K562 (cell line): Measurements from ENCODE around the gene XBP1. TPM values are rescaled to one million over a fixed set of nuclear protein-coding genes. Genes with fewer than 3 reads are reported as not detected.
"Not testable (repeated sequence)": the region's sequence is repeated elsewhere in the genome, so short reads cannot be mapped to it uniquely, and the experiment has no call there.

Experiments used
- ATAC-seq: fragments of 200-7000 bp; cut with Tn5 transposase; 3 replicates; pipeline ENCODE4 v1.9.1; 2020; ENCODE audit warnings: moderate library complexity
- BruUV-seq: library from RNA; stranded (reverse); fragments of 400-500 nt; replicated peaks from 2 replicates; lab custom pipeline; 2021; lab: Mats Ljungman, UMichigan
- CTCF ChIA-PET: fragments of 300-600 bp; formaldehyde crosslinking; extraction: SDS; loops from one replicate; lab custom pipeline; 2021; ENCODE audit warnings: low intra/inter-chr PET ratio; lab: Yijun Ruan, JAX
- POLR2A ChIA-PET: fragments of 300-600, 350-650 bp; sonication (Branson Sonifier 250); formaldehyde crosslinking; extraction: SDS; loops from one replicate; lab custom pipeline; 2021; ENCODE audit warnings: antibody characterized with exemption, inconsistent platforms; lab: Yijun Ruan, JAX
- DNase-seq, 4 experiments: peaks; one replicate each; pipeline versions ENCODE4 v3.0.0 to v3.0.0-alpha.2; 2011 to 2018; ENCODE audit warnings: low spot score in 3 of 4, mixed read lengths in 3 of 4; ENCODE audit errors: extremely low read depth in 1 of 4
- FAIRE-seq: peaks from 2 replicates; lab custom pipeline; 2011; peaks lifted over from hg19 to GRCh38; lab: Jason Lieb, UNC
- H2AFZ ChIP-seq: 2 replicates; pipeline ENCODE4 v1.6.0; 2011; ENCODE audit warnings: low read depth, low read length, control low read depth, inconsistent platforms
- H3K27ac ChIP-seq: fragments of 200-600 bp; 3 replicates; pipeline ENCODE4 v1.8.0; 2011; ENCODE audit warnings: low read depth, mild to moderate bottlenecking, control low read depth, inconsistent platforms, low read length, moderate library complexity, mixed read lengths; ENCODE audit errors: extremely low read depth
- H3K27me3 ChIP-seq, 2 experiments: fragments of 300-600 bp in 1 of 2; 2 replicates in 1 of 2; 3 replicates in 1 of 2; pipeline versions ENCODE4 v1.6.0 to v1.8.0; 2011; ENCODE audit warnings: inconsistent platforms in 2 of 2, low read length in 2 of 2, mild to moderate bottlenecking in 1 of 2, mixed read lengths in 1 of 2, moderate library complexity in 1 of 2; ENCODE audit not compliant: control insufficient read depth in 2 of 2, insufficient read depth in 2 of 2
- H3K36me3 ChIP-seq: fragments of 300-600 bp; 3 replicates; pipeline ENCODE4 v1.8.0; 2011; ENCODE audit warnings: mild to moderate bottlenecking, low read length, inconsistent platforms; ENCODE audit not compliant: control insufficient read depth, insufficient read depth
- H3K4me1 ChIP-seq, 2 experiments: fragments of 200-600 bp in 1 of 2; replicated peaks in 1 of 2; 2 replicates in 1 of 2; 3 replicates in 1 of 2; pipeline versions ENCODE4 v1.5.1 to v1.8.0; 2011; ENCODE audit warnings: inconsistent platforms in 2 of 2, low read length in 2 of 2, mild to moderate bottlenecking in 1 of 2, mixed read lengths in 1 of 2, moderate library complexity in 1 of 2; ENCODE audit not compliant: control insufficient read depth in 2 of 2, insufficient read depth in 2 of 2
- H3K4me2 ChIP-seq: 2 replicates; pipeline ENCODE4 v1.6.1; 2011; ENCODE audit warnings: low read length, control low read depth, inconsistent platforms, mixed read lengths; ENCODE audit not compliant: insufficient read depth
- H3K4me3 ChIP-seq: fragments of 200-600 bp; sonication (generic), shearing (Covaris generic); 2 replicates; pipeline ENCODE4 v1.5.1; 2016; ENCODE audit warnings: control low read depth, inconsistent platforms
- H3K79me2 ChIP-seq: fragments of 200-600 bp; 3 replicates; pipeline ENCODE4 v1.8.0; 2011; ENCODE audit warnings: low read length, inconsistent platforms; ENCODE audit not compliant: control insufficient read depth, insufficient read depth
- H3K9ac ChIP-seq, 2 experiments: 2 replicates each; pipeline versions ENCODE4 v1.6.0 to v1.6.1; 2011; ENCODE audit warnings: low read depth in 2 of 2, low read length in 2 of 2, control low read depth in 1 of 2, inconsistent platforms in 1 of 2, mild to moderate bottlenecking in 1 of 2, mixed read lengths in 1 of 2; ENCODE audit not compliant: insufficient read depth in 1 of 2
- H3K9me1 ChIP-seq: one replicate; pipeline ENCODE4 v1.6.0; 2011; ENCODE audit warnings: inconsistent platforms, mild to moderate bottlenecking, low read length, moderate library complexity; ENCODE audit not compliant: control insufficient read depth, insufficient read depth
- H3K9me3 ChIP-seq: replicated peaks from 2 replicates; pipeline ENCODE4 v1.5.1; 2011; ENCODE audit warnings: low read depth, low read length, inconsistent platforms; ENCODE audit not compliant: control insufficient read depth, insufficient read depth
- H4K20me1 ChIP-seq: replicated peaks from 2 replicates; pipeline ENCODE4 v1.6.1; 2011; ENCODE audit warnings: low read length, inconsistent platforms, mixed read lengths; ENCODE audit not compliant: control insufficient read depth, insufficient read depth
- CHD2 ChIP-seq: IDR thresholded peaks from 2 replicates; pipeline ENCODE4 v1.6.1; 2011; ENCODE audit warnings: low read depth, low read length
- GABPB2 ChIP-seq: fragments of 250-450 bp; sonication (Bioruptor Pico); conservative IDR thresholded peaks from 2 replicates; pipeline ENCODE4 v1.5.1; 2021; ENCODE audit warnings: mild to moderate bottlenecking
- HDAC6 ChIP-seq: IDR thresholded peaks from 2 replicates; pipeline ENCODE4 v1.6.1; 2012; ENCODE audit warnings: low read depth, mild to moderate bottlenecking, control low read depth, inconsistent platforms, low read length, moderate library complexity
- WHSC1 ChIP-seq: IDR thresholded peaks from one replicate; pipeline ENCODE4 v1.6.1; 2012; ENCODE audit warnings: low read length, control low read depth, inconsistent platforms
- ZNF124 ChIP-seq: sonication (generic); formaldehyde crosslinking; IDR thresholded peaks from 2 replicates; pipeline ENCODE4 v1.8.1; 2022; ENCODE audit warnings: missing genetic modification reagents
- WGBS: fragments of 100-300 bp; shearing (Covaris generic); methylation state at CpG from one replicate; pipeline ENCODE4 v1.1.6; 2016; ENCODE audit warnings: low coverage, mixed read lengths; ENCODE audit not compliant: insufficient coverage; ENCODE audit errors: missing lambda C conversion rate; 5-methylcytosine and 5-hydroxymethylcytosine counted together
- in situ Hi-C: fragments of 300-500 bp; cut with MboI; formaldehyde crosslinking; loops from 4 replicates; pipeline ENCODE4 v1.15.0; 2018; ENCODE audit warnings: inconsistent platforms, mixed read lengths
- intact Hi-C: fragments of 100-400 bp; cut with micrococcal nuclease; formaldehyde crosslinking; loops from 2 replicates; pipeline ENCODE4 v1.14.2; 2022
- polyA plus RNA-seq, 8 experiments: library from polyadenylated mRNA; depleted of rRNA in 4 of 8; stranded (reverse) in 5 of 8; unstranded in 3 of 8; fragments of >200 nt; fragmentation: Nextera tagmentation in 2 of 8; fragmentation: Illumina TruSeq in 1 of 8; extraction: Ambion mirVana in 2 of 8; extraction: Trizol in 1 of 8; gene quantifications; 2 replicates each; pipeline versions ENCODE4 v1.2.1 to v1.2.3, GENCODE V29; 2011 to 2014; ENCODE audit warnings: inconsistent platforms in 1 of 8, missing spikeins in 1 of 8
- total RNA-seq, 7 experiments: library from RNA; depleted of rRNA in 6 of 7; stranded (reverse); fragments of >200 nt in 6 of 7; fragmentation: Illumina TruSeq in 2 of 7; extraction: Trizol in 2 of 7; gene quantifications; 2 replicates each; pipeline versions ENCODE4 v1.2.1 to v1.2.3, GENCODE V29; 2011 to 2021; ENCODE audit warnings: low replicate concordance in 1 of 7

The XBP1 gene
- total and polyA plus RNA-seq, 9 of the 15 experiments (the other 6 are each of a cell fraction or from before 2014, with no cell fraction given): 25.0 to 218 (median 94.6) TPM

DNA sequence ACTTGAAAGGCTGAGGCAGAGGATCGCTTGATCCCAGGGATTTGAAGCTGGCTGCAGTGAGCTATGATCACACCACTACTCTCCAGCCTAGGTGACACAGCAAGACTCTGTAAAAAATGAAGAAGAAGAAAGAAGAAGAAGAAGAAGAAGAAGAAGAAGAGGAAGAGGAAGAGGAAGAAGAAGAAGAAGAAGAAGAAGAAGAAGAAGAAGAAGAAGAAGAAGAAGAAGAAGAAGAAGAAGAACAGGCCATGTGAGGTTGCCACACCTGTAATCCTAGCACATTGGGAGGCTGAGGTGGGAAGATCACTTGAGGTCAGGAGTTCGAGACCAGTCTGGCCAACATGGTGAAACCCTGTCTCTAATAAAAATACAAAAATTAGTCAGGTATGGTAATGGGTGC, 43.9 kb upstream of the XBP1 start:
- H3K4me1 ChIP-seq, FAIRE-seq, H3K9ac ChIP-seq, DNase-seq, H2AFZ ChIP-seq, H3K27me3 ChIP-seq, H3K79me2 ChIP-seq, H3K9me1 ChIP-seq, H3K9me3 ChIP-seq, H4K20me1 ChIP-seq, H3K36me3 ChIP-seq, CTCF ChIA-PET, BruUV-seq, intact Hi-C loops, H3K4me2 ChIP-seq, H3K4me3 ChIP-seq, H3K27ac ChIP-seq, in situ Hi-C loops, ATAC-seq: not testable (repeated sequence)
- POLR2A ChIA-PET: interaction anchor here (1.4 to 1.7 kb wide), 2 partner anchors 11 to 24 kb away, joined by 3 to 4 read pairs; no protein-coding TSS in a partner anchor
- WGBS: 18% methylated on average over 1 of the region's 2 CpGs

DNA sequence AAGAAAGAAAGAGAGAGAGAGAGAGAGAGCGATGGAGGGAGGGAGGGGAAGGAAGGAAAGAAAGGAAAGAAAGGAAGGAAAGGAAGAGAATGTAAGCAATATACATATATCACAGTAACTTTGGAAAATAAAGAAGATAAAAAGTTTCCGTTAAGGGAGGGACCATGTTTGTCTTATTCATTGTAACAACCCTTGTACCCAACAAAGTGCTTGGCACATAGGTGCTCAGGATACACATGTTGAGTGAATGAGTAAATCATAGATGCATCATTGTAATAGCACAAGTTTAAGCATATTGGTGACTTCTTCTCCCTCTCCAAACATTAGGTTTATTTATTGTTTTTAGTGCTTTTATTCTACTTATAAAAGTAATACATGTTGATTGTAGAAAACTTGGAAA, 43.3 kb upstream of the XBP1 start:
- Histone ChIP-seq H3K4me3 (no peak overlapping the region), H3K27me3 (no peaks in the 10 kb centered on the region), H3K27ac (no peak overlapping the region), H3K4me1 (no peaks in the 10 kb centered on the region), H2AFZ (no peak overlapping the region), H3K36me3 (no peaks in the 10 kb centered on the region), H3K4me2 (no peak overlapping the region), H3K9me1 (no peaks in the 10 kb centered on the region), H3K9me3 (no peaks in the 10 kb centered on the region), H3K9ac (no peak overlapping the region), H4K20me1 (no peaks in the 10 kb centered on the region), H3K79me2 (no peaks in the 10 kb centered on the region)
- no peak for DNase-seq
- POLR2A ChIA-PET: interaction anchor here (0.7 kb wide), 1 partner anchor 212 kb away, joined by 3 read pairs; no protein-coding TSS in a partner anchor
- FAIRE-seq: no peak
- 0% methylated on average over 1 of the region's 2 CpGs for WGBS
- intact Hi-C loops: no loop called here
- TF ChIP-seq CHD2: no peak
- TF ChIP-seq ZNF124 (CRISPR knock-in tag): no peak
- no peak for TF ChIP-seq HDAC6
- no peak for TF ChIP-seq GABPB2 (CRISPR knock-in tag)
- TF ChIP-seq WHSC1: no peak
- ATAC-seq: no peak
- CTCF ChIA-PET: no interaction called here
- in situ Hi-C loops: no loop called here
- BruUV-seq: no TSS peak
